GM12865 (cell line): ENCODE measurements around the gene MARCHF6.
"Not testable (repeated sequence)": the region's sequence is repeated elsewhere in the genome, so short reads cannot be mapped to it uniquely, and the experiment has no call there.

Experiments
- DNase-seq: peaks from one replicate; pipeline ENCODE4 v3.0.0; 2010; ENCODE audit warnings: low read depth
- H3K4me3 ChIP-seq: 2 replicates; pipeline ENCODE4 v1.5.1; 2011; ENCODE audit warnings: mild to moderate bottlenecking, low read depth, low read length, control low read depth
- TF ChIP-seq, protein P1 (sequence below): IDR thresholded peaks from 2 replicates; pipeline ENCODE4 v1.5.1; 2011; ENCODE audit warnings: low read length, control low read depth, low read depth, inconsistent platforms; ENCODE audit not compliant: insufficient read depth; ENCODE audit errors: missing control alignments

Gene MARCHF6

GRCh38 chr5:10338686-10339057, 14.8 kb upstream of the MARCHF6 start:
- TF ChIP-seq, protein P1, sequence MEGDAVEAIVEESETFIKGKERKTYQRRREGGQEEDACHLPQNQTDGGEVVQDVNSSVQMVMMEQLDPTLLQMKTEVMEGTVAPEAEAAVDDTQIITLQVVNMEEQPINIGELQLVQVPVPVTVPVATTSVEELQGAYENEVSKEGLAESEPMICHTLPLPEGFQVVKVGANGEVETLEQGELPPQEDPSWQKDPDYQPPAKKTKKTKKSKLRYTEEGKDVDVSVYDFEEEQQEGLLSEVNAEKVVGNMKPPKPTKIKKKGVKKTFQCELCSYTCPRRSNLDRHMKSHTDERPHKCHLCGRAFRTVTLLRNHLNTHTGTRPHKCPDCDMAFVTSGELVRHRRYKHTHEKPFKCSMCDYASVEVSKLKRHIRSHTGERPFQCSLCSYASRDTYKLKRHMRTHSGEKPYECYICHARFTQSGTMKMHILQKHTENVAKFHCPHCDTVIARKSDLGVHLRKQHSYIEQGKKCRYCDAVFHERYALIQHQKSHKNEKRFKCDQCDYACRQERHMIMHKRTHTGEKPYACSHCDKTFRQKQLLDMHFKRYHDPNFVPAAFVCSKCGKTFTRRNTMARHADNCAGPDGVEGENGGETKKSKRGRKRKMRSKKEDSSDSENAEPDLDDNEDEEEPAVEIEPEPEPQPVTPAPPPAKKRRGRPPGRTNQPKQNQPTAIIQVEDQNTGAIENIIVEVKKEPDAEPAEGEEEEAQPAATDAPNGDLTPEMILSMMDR, result no peak
- no peak for DNase-seq
- no peak overlapping the region for H3K4me3 ChIP-seq

DNA sequence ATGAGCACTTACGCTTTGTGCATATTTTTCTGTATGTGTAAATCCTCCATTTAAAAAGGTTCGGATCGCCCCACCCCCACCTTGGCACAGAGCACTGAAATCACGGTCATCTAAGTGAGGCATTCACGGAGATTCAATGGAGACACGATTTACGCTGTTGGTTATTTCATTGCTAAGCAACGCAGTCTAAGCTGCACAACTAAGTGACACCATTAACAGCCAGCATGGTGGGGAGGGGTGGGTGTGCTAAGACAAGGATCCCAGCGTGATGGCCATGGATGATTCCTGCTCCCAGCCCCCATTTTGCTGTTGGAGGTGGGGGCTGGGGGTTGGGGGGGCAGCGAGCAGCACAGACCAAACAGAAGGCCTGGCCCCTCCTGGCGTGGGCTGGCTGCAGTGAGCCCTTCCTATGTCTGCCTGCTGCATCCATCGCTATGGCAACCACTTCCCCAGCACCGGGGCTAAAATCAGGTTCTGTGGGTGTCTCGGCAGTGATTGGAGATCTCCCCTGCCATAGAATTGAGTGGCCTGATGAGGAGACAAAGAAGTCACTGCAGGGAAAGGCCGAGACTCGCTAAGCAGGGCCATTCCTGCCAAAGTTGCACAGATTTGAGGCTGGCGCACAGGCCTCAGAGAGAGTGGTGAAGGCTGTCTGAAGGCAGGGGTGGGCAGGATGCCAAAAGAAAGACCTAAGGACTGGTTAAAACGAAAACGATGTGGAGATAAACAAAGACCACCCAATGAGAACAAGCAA, 14.3 kb upstream of the MARCHF6 start:
- TF ChIP-seq, protein P1, result no peak

DNA sequence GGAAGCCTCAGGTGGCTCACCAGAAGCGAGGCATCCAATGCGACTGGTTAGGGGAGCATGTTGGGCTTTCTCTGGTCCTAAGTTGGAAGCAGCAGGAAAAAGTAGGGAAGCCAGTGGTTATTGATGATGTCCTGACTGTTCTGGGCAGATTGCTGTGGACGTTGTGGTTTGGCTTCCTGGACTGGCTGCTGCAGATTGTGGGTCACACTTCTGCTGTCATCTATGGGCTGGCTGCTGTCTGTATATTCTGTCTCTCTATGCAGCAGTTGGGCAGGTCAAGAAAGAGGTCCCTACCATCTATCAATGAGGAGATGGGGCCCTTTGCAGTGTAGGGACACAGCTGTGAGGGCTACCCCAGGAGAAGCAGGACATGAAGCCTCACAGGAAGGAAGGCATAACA, 13.5 kb upstream of the MARCHF6 start:
- TF ChIP-seq, protein P1, result no peak
- no peak overlapping the region for H3K4me3 ChIP-seq
- no peak for DNase-seq

More for the DNA sequence above, 14.3 kb upstream of the MARCHF6 start:
- H3K4me3 ChIP-seq, result no peak overlapping the region
- no peak for DNase-seq

DNA sequence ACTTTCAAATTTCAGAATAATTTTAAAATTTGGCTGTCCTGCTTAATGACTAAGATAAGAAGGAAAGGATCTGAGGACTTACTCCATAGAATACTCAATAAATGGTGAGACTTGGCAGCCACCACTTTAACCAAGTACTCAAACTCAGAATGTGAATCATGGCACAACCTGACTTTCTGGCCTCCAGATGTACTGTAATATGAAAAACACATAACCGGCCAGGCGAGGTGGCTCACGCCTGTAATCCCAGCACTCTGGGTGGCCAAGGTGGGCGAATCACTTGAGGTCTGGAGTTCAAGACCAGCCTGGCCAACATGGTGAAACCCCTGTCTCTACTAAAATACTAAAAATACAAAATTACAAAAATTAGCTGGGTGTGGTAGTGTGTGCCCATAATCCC, 10.0 kb upstream of the MARCHF6 start:
- no peak for DNase-seq
- TF ChIP-seq, protein P1, result no peak
- H3K4me3 ChIP-seq, result no peak overlapping the region

GRCh38 chr5:10344461-10345106, 8.9 kb upstream of the MARCHF6 start:
- DNase-seq, H3K4me3 ChIP-seq: not testable (repeated sequence)

GRCh38 chr5:10348258-10348657, 5.2 kb upstream of the MARCHF6 start:
- H3K4me3 ChIP-seq, result no peak overlapping the region
- DNase-seq, result no peak
- TF ChIP-seq, protein P1, result no peak

- no peak for DNase-seq
- no peak overlapping the region for H3K4me3 ChIP-seq
- TF ChIP-seq, protein P1, result no peak
Observed at GRCh38 chr5:10351199-10351905, 2.1 kb upstream of the MARCHF6 start.
